ENCODE measurements around the gene SNX11.

Gene SNX11

DNA sequence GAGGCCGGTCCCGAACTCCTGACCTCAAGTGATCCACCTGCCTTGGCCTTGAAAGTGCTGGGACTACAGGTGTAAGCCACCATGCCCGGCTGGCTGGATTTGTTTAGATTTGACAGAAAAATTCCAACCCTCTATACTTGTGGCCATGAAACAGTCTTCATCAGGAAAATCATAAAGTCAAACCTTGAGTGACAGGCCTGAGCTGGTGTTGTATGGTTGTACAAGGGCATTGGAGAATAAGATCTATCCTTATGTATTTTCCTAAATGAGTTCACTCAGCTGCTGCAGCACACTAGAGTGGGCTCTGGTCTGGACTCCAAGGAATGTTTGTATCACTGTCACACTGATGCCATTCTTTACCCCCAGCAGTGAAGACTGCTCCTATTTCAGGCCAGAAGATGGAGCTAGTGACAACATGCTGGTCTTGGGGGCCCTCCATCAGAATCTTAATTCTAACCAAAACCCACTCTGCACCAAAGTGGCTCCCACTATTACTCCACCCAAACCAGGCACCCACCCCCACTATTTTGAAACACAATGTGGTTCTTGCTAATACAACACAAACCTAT, 27.4 kb downstream of the SNX11 start:
- DNase-seq = no peak

DNA sequence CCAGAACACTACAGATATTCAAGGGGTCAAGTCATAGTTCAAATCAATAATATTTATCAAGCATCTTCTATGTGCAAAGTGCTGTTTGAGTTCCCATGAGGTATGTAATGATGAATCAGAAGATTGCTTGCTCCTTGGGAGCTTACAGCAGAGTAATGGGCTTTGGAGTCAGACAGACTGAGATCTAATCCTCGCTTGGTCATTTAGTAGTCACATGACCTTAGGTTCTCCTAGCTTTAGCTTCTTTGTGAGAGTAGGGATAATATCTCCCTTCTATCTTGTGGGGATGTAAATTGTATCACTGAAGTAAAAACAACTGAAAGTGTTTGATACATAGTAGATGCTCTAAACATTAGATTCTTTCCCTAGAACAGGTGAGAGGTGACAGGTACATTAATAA, 30.1 kb downstream of the SNX11 start:
- DNase-seq = no peak

DNA sequence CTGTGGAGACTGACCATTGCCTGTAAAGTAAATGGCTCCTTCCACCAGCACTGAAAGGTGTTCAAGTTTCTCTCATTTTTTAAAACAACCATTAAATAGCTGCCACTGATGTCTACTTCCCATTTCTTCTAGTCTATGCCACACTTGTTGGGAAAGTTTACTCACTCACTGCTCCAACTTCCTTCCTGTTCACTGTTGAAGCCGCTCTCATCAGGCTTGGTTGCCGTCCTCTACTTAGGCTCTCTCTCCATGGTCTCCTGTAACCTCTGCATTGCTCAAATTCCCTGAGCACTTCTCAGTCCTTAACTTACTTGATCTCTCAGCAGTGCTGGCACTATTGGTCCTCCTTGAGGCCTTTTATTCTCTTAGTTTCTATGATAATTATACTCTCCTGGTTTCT, 32.4 kb downstream of the SNX11 start:
- DNase-seq = no peak

DNA sequence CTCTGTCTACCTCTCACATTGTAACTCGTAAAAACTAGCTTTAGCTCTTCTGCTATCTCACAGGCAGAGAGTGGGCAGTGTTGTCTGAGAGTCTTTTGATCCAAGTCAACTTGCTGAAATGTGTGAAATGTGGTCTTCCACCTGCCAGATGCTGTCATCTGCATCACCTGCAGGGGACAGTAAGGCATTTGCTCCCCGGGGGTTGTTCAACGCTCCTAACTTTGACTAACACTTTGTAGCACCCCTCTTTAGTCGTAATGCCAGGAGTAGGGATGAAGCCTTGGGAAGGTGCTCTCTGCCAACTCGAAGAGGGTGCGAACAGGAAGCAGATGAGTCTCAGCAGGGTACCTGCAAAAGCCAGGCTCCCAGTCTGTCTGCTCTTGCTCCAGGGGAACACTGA, 36.1 kb downstream of the SNX11 start:
- DNase-seq = no peak

DNA sequence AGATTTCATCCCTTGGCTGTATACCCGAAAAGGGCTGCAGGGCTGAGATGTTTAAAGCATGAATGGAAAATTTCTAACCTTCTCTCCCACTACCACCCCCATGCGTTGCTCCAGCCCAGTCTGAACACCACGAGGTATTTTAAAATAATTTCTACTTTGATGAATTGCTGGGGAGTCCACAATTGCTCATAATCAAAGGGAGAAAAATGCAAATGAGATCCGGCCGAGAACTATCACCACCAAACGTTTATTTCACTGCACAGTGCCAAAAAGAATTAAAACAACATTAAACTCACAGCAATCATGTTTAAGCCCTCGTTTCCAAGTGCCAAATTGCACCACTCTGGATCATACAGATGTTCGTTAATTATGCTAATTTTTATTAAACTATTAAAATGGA, 36.7 kb downstream of the SNX11 start:
- no peak for DNase-seq

DNA sequence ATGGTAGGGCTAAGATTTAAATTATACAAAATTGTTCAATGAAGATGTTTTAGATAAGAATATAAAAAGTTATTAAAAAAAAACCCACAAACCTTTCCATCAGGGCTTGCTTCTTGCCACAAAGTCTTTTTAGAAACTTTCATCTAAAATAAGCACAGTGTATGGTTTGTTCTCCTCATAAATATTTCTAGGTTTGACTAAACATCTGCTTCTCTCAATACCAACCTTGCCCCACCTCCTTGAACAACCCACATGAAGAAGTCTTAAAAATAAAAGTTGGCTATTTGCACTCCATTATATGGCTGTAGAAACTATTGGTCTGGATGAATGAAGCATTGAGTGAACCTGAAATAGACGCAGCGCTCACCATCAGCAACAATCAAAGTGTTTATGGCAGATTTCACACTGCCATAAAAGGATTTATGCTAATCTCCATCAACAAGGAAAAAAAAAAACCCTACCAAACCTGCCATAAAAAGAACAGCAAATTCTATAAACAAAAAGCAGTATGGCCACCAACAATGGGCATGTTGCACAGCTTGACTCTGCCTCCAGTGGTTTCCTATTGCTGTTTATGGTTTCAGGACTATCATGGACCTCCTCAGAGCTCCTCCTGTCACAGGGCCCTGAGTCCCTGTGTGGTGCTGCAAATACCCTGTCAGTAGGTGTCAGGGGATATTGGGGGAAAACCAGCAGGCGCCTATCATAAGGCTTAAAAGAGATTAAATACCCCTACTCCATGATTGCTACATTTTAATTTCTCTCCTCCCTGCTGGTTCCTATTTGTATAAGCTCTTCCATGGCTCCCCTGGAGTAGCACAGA, 37.6 kb downstream of the SNX11 start:
- no peak for DNase-seq

DNA sequence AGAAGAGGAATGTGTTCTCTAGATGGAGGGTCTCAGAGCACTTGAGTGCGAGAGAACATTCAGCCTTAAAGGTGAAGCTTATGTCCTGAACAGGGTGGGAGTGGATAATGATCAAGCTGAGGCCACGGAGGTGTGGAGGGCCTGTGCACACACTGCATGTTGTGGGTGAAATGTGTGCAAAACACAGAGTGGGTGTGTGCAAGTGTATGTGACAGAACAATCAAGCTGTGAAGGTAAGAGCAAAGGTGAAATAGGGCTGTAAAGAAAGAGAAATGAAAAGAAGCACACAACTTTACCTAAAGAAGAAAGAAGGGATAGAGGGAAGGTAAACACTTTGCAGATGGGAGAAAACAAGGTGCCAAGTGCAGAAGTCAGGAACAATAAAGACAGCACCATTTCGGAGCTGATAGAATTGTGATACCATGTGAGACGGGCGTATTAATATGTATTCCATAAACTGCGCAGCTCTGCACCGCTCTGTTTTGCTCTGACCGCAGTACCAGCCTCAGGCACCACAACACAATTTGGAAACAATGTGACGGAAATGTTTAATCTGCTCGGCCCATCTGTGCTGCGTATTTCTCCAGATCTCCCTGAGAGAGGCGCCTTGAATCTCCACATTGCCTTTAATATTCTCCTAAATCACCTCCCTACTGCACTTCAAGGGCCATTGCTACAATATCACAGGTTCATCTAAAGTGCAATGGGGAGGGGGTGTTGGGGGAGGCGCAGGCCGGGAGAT, 40.6 kb downstream of the SNX11 start:
- peak; percentile 16 for DNase-seq

DNA sequence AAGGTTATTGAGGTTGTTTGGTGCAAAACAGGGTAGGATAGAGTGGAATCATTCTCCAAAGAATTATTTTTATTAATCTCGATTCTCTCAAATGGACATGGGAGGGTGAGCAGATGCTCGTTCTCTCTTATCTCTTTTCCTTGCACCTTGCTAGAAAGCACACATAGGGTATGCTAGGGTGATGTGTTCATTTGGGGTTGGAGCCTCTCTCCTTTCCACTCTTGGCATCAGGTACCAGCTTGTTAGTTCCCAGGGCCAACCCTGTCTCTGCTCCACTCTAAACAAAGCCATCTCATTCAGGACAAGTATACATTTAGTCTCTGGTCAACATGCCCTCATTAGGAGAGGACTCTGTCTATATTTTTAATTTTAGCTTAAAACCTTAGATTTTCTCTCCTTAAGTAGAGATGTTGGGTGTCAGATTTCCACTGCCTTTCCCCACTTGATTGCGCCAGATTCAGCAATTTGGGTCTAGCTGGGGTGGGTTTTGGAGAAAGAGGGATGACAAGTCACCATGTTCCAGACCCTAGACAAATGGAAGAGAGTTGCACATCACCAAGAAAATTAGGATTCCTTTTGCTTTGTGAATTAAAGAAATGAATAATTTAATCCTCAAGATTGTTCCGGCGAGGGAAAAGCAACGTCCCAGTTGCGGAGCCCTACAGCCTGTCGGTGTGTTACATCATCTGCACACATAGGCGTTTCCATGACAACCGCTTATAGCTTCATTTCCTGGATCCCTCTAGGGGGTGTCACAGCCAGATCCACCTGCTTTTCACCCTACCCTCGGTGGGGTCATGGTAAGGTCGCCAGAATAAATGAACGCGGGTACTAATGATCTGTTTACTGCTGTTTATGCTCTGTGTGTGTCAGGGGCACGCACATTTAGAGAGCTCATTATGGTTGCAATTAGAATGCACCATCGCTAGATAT, 41.6 kb downstream of the SNX11 start:
- peak; percentile 23 for DNase-seq

DNA sequence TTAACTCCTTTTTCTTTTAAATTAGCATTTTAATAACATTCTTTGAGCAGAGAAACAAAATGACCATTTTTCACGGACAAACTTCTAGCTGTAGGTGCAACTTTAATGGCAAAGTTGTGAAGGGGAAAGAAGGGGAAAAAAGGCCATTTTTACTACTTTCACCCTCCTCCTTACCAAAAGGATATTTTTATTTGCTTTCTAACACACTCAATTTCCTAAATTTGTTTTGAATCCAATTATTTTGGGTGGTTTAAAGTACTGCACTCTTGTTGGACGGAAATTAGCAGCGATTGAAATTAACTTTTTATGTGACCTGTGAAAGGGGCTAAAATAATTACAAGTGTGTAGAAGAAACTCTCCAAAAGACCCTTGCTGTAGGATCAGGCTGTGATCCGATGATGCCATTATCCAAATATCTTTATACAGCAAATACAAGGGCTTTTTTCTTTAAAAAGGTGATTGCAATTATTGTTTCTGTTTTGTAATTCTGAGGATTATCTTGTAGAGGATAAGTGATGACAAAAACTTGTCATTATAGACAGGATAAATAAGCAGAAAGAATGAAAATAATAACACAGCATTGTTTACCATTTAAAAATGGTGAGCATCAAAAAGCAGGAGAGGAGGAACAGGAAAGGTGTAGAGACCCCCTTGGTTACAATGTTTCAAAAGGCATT, 42.4 kb downstream of the SNX11 start:
- DNase-seq = no peak

DNA sequence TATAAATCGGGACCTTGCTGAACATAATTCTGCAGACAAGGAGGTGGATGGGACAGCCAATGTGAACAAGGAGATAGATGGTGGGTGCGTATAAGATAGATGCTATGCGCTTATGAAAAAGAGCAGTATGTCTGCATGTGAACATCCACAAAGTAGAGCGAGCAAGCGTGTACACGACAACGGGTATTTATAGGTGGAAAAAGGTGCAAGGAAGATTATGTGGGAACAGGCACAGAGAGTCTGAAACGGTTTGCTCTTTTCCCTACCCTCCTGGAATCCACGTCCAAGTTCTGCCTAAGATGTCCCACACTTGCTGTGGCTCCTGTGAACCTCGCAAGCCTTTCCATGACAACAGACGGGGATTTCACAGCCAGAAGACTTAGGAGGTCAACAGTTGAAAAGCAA, 43.0 kb downstream of the SNX11 start:
- no peak for DNase-seq

DNA sequence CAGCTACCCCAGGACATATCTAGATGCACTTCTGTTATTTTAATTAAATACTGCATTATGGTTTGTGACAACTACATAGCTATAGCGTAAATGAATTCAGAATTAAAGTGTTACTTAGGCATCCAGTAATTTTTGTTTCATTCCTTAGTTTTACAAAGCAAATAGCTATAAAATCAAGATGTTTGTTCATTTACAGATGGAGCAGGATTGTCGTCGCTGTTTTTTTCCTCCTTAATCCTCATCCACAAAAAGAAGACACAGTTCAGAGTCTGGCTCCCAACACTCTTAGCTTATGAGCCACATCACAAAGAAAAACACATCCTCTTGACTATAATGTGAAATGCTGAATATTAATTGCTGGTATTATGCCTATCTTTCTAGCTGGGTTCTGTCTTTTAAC, 43.7 kb downstream of the SNX11 start:
- no peak for DNase-seq

DNA sequence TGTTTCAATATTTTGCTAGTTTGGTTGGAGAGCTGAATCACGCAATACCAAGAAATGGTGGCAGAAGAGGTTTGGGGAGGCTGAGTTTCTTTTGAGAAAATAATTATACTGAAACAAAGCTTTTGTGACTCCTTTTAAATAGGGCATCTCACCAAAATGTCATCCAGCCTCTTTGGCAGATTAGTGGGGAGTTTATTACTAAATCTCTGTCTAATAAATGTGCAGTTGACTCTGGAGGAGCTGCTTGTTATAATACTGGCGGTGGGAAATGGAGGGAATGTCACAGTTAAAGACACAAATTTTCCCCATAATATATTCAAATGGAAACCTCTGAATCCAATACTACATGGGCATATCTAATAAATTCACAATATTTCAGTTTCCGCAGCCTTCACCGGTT, 44.7 kb downstream of the SNX11 start:
- no peak for DNase-seq

DNA sequence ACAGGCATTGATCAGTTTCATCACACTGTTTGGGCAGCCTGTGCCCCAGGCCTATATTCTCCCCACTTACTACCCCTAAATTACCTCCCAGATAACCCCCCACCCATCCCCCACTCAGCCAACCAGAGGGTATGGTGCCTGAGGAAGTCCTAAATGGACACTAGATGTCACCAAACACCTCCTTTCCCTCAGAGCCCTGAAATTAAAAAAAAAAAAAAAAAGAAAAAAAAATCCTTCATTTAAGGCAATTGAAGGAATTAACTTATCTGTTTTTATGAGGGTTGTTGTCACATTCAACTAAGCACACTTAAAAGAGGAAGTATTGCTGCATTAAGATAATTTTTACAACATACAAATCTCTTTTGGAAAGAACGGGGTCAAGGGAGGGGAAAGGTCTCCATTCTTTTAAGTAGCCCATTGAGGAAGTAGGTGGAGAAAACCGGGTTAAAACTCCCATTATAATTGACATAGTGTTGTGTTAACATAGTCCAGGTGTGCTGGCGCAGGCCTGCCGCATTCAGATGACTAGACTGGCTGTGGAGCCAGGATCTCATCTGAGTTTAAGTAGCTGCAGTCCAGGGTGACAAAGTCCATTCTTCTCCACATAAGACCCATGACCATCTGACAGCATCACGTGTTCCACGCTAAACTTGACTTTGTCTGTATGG, 46.3 kb downstream of the SNX11 start:
- DNase-seq = peak; percentile 70

DNA sequence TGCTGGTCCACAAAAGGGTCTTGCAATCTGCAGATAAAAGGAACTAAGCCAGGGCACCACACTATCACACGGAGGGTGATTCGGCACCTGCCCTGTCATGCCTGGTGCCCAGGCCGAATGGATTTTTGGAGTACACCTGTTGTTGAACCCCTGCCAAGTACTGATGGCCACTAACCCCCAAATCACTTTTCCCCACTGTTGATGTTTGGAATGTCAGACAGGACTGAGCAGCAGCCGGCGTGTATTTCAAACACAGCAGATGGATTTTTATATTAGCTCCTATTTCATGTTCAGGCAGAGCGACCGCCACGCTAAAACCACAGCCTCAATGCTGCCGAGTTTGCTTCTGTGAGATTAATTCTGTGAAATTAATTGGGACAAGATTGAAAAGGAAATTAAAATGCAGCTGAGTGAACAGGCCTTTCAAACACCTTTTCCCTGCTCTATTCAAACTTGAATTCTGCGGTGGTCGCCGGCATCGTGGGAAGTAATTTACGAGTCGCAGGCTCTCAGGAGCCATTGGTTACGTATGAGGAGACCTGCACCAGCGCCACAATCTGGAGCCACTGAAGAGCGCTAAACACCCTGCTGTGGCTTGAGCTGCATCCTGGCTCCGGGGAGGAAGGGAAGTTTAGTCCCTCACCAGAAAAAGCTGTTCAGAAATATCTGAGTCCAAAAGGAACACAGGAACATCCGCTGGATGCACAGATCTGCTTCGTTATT, 48.5 kb downstream of the SNX11 start:
- peak; percentile 67 for DNase-seq

DNA sequence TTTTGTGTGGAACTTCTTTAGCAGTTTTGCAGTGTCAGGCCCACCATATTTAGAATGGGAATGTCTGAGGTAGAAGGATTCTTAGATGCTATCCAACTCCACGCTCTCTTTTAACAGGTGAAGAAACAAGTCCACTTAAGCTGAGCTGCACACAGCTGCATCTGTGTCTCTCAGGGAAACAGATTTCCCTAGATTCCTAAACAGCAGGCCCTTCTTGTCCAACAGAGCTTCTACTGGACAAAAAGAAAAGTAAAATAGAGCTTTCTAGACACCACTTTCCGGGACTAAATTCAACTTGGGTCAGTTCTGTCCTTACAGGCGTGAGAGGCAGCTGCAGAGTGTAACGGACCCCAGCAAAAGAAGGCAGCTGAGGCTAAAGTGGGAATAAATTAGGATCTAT, 51.7 kb downstream of the SNX11 start:
- DNase-seq = no peak

DNA sequence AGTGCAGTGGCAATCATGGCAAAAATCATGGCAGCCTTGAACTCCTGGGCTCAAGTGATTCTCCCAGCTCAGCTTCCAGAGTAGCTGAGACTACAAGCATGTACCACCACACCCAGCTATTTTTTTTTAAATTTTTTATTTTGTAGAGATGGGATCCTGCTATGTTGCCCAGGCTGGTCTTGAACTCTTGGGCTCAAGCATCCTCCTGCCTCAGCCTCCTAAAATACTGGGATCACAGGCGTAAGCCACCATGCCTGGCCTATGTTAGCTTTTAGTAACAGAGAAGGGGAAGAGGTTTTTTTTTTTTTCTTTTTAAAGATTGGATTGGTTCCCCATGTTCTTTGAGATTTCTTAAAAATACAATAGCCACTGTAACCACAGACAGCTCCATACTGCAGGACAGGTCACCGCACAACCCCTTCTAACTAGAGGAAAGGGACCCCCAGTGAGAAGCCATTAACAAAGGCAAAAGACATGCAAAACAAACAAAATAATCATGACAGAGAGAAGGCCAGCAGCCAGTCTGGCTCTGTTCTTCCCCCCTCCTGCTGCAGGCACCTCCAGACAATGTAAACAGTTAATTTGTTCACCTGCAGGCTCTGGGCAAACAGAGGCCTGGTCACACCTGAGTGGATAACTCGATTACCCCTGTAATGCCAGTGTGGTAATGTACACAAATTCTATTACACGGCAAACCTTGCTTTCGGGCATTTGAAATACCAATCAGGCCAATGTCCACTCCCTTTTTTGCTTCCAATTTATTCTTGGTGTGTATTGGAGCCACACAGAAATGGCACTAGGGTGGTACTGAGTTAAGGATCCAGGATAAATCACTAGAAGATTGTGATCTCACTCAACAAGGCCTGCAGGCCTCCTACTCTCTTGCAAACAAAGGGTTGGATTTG, 52.9 kb downstream of the SNX11 start:
- no peak for DNase-seq

DNA sequence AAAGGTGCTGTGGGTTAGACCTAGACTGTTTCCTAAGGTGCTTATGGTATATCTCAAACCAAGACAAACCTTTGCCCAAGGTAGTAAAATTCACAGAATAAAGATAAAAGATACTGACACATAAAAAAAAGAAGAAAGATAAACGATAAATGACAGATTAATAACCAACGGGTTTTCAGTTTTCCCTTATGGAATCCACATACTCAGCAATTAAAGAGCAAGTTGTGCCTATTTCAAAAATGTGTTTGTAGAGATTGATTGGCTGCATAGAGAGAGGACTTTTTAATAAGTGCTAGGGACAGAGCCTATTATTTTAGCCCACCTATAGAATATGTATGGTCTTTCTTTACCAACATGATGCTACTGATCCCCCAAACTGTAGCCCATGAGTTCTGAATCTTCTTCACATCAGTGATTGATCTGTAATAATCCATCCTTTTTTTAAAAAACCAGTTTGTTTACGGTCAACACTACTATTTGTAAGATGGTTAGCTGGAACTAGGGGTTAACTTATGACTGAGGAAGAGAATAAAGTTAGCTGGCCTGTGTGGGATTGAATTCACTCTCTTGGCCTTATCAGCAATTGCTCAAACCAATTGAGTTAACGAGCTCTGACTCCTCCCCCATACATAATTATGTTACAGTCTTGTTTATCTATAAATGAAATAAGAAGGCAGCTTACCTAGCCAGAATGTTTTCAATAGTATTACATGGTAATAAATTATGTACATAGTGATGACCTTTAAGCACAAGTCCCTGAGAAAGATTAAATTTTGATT, 53.8 kb downstream of the SNX11 start:
- no peak for DNase-seq

DNA sequence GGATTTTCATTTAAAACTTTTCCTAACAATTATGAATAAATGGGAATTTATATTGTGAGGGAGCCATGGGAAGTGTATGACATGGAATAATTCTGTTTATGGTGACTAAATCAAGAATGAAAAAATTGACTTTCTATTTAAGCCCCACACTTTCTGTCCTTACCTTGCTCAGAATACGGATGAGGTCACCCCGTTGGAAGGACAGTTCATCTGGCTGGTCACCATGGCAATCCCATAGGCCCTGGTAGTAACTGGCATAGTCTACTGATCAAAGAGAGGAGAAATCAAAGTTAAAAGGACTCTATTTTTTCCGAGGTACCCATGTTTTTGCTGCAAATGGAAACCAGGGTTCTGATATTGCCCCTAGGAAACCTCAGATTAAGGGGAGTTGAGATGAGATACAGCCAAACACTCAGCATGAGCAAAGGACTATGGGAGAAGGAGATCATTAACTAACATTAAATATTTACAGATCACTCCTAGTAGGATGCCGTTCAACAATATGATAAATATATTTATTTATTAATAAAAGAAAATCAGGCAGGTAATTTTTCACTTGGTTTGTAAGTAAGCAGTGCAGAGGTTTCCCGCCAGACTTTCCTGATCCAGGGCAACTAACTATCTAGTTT, 54.9 kb downstream of the SNX11 start:
- DNase-seq = no peak

All from NCI-H1694 (cell line).